ENCODE measurements around the gene ANKHD1.
"Not testable (repeated sequence)": the region's sequence is repeated elsewhere in the genome, so short reads cannot be mapped to it uniquely, and the experiment has no call there.

ANKHD1 gene

GRCh38 chr5:140429724-140430123, 28.1 kb downstream of the ANKHD1 start:
- DNase-seq, result no peak

- DNase-seq, result no peak
Measured at GRCh38 chr5:140432212-140432611, 30.6 kb downstream of the ANKHD1 start.

- DNase-seq, result no peak
Measured at GRCh38 chr5:140432916-140433315, 31.3 kb downstream of the ANKHD1 start.

- DNase-seq, result not testable (repeated sequence)
Measured at GRCh38 chr5:140457368-140457767, 55.7 kb downstream of the ANKHD1 start.

DNA sequence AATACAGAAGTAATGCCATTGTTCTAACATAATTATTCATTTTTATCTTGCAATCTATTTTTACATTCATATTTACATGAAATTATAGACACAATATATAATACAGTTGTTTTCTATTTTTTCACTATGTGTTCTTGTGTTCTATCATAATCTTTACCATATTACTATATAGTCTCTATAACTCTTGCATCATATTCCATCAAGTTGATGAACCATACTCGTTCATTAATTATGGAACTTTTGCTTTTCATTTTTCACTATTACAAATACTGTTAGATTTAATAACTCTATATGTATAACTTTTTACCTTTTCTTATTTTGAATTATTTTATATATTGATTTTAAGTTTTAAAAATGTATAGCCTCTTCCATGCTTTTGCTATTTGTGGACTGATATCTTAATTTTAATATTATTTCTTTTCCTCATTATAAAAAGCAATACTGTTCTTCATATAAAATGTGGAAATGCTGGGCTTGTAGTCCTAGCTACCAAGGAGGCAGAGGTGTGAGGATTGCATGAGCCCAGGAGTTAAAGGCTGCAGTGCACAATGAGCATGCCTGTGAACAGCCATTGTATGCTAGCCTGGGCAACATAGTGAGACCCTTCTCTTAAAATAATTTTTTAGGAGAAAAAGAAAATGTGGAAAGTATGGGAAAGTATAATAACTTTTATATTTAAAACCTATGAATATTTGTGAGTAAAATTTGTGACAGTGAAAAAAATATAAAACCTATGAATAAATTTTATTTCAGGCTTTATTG, 65.5 kb downstream of the ANKHD1 start:
- DNase-seq, result no peak

- no peak for DNase-seq
Measured at GRCh38 chr5:140468188-140468587, 66.6 kb downstream of the ANKHD1 start.

GRCh38 chr5:140469259-140469658, 67.6 kb downstream of the ANKHD1 start:
- DNase-seq, result no peak

DNA sequence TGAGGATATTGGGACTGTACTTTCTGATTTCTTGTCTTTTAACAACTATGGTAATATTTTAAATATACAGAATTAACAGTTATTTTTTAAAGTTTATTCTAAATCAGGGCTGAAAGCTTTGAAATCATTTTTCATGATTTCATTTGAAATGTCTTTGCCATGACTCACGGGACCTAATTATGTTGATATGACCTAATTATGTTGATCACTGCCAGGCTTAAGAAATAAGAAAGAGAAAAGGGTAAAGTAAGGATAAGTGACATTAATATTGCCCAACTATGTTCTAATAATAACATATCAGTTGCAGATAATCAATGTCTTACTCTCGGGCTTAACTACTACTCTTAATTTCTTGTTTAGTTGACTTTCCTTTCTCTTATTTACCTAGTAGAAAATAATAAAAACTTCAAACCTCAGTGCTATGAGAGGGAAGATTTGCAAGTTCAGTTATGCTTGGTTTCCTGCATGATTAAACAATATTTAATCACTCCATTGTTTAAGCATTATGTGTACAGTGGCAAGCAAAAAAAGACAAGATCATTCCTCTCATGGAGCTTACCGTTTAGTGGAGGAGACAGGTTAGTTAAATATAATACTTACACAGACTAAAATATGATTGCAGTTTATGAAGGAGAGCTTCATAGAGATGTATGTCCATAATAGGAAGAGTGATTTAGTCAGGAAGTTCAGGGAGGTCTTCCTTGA, 78.8 kb downstream of the ANKHD1 start:
- no peak for DNase-seq

DNA sequence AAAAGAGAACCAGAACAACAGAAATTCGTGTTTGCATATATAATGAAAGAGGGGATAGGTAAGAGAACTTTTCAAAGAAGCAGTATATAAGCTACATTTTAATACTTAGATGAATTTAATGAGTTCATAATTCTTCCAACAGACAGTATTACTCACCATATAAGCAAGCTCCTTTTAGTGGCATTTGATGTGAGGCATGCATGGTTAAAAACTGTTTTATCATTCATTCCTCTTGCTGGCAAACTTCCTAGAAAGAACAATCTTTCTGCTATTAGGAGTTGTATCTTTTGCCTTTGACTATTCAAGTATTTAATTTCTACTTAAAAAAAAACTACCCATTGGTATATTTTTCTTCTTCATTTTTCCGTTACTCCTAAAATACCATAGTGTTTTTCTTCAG, 80.1 kb downstream of the ANKHD1 start:
- no peak for DNase-seq

- no peak for DNase-seq
Measured at GRCh38 chr5:140483055-140483454, 81.4 kb downstream of the ANKHD1 start.

- not testable (repeated sequence) for DNase-seq
Measured at GRCh38 chr5:140488141-140488540, 86.5 kb downstream of the ANKHD1 start.

DNA sequence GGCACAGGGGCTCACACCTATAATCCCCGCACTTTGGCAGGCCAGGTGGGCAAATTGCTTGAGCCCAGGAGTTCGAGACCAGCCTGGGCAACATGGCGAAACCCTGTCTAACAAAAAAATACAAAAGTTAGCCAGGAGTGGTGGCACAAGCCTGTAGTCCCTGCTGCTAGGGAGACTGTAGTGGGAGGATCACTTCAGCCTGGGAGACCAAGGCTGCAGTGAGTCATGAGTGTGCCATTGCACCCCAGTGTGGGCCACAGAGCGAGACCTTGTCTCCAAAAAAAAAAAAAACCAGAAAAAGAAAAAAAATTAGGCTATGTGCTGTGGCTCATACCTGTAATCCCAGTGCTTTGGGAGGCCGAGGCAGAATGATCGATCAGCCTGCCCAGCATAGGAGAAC, 87.3 kb downstream of the ANKHD1 start:
- no peak for DNase-seq

DNA sequence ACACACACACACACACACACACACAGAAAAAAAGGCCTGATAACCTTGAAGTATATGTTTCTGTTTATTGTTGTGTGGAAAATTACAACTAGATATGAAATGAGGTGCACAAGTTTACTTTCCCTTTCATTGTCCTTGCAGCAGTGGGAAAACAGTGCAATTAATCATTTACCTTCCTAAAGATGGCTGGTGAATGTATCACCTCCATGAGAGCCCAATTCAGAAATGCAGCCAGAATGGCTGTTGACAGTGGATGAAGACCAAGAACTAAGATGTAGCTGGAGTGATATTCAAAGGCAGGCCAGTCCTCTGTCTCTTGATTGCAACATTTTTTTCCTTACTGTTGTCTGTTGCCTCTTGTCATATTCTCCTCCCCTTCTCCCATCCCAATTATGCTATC, 96.3 kb downstream of the ANKHD1 start:
- no peak for DNase-seq

DNA sequence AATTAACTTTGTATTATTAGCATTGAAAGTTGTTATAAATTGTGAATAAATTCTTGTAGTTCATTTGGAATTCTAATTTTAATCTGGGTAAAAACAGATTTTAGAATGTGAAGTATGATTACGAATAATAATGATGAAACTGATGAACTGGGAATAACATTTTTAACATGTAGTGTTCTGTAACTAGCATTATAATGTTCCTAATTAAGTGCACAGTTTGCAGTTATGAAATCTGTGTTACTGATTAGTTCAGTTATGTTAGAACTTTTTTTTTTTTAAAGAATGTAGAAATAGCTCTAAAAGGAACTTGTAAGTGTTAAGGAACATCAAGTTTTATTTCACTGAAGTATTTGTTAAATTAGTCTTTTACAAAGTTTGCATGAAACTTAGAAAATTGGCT, 97.0 kb downstream of the ANKHD1 start:
- DNase-seq, result no peak

GRCh38 chr5:140502834-140503233, 101.2 kb downstream of the ANKHD1 start:
- no peak for DNase-seq

DNA sequence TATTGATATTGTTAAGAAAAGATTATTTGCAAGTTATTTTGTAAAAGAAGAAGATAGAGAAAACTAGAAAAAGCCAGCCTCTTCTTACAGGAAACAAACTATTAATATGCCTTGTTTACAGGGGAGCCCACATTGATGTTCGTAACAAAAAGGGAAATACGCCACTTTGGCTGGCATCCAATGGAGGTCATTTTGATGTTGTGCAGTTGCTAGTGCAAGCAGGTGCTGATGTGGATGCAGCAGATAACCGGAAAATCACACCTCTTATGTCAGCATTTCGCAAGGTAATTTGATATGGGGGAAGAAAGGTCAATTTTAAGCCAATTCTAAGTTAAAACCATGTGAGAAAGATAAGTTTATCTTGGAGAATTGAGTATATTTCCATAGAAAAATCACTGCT, 108.3 kb downstream of the ANKHD1 start:
- DNase-seq, result peak; percentile 4

DNA sequence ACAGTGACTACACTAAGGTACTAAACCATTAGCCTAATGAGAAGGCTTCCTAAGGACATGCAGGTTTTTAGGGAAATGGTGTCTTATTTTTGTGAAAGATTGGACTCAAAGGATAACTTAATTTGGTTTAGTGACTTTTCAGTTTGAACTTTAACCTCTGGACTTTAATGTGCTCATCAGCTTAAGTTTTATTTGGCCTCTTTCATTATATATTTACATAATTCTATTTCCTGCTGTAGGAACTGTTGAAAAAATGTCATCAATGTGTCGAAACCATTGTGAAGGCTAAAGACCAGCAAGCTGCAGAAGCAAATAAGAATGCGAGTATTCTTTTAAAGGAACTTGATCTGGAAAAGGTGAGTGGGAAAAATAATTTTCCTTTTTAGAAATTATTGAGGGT, 111.5 kb downstream of the ANKHD1 start:
- no peak for DNase-seq

DNA sequence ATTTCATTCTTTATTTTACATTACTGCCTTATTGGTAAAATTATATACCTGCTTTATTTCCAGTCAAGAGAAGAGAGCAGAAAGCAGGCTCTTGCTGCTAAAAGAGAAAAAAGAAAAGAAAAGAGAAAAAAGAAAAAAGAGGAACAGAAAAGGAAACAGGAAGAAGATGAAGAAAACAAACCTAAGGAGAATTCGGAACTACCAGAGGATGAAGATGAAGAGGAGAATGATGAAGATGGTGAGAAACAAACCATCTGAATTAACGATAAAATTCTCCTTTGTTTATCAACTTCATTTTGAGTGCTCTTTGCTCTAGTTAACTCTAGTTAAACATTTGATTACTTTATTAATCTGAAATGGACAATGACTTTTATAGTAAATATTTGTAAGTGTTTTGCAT, 122.4 kb downstream of the ANKHD1 start:
- DNase-seq, result no peak

DNA sequence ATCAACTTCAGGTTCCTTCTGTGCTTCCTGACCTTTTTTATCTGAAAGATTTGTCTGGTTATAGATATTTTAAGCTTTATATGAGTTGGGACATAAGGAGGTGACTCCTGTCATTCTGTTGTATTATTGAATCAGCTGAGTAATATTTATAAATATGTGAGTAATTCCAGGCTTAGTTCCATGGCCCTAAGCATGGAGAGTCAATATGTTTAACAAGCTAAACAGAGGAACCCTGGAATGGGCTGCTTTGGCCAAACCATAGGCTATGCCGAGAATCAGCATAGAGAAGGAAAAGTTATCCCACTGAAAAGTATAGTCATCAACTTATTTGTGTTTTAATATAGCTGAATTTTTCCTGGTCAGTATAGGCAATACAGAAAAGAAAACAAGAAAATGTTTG, 138.6 kb downstream of the ANKHD1 start:
- DNase-seq, result no peak

DNA sequence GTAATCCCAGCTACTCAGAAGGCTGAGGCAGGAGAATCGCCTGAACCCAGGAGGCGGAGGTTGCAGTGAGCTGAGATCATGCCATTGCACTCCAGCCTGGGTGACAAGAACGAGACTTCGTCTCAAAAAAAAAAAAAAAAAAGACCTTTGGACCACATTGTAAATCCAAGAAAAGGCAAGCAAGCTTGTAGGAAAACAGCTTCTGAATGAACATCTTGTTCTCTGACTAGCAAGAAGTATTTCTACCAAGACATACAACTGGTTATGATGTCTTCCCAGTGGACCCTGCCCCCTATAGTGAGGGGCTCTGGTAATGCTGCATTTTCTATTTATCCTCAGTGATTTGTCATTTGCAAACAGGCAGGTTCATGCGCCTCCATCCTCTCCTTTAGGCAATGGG, 141.3 kb downstream of the ANKHD1 start:
- no peak for DNase-seq

GRCh38 chr5:140544986-140545385, 143.4 kb downstream of the ANKHD1 start:
- DNase-seq, result no peak

GRCh38 chr5:140545606-140546005, 144.0 kb downstream of the ANKHD1 start:
- no peak for DNase-seq

- no peak for DNase-seq
Measured at GRCh38 chr5:140546851-140547507, 145.3 kb downstream of the ANKHD1 start.
